NCI-H82 treated with DMSO at 0.1 percent for 48 hours (cell line): Measurements from ENCODE around the gene PILRB.
A peak's percentile ranks its signal among the peaks of the same experiment; 100 is the strongest.

Source experiments
- DNase-seq: peaks from one replicate; lab custom pipeline; 2025; ENCODE audit not compliant: unreplicated experiment; lab: John Stamatoyannopoulos, UW

The PILRB gene

DNA sequence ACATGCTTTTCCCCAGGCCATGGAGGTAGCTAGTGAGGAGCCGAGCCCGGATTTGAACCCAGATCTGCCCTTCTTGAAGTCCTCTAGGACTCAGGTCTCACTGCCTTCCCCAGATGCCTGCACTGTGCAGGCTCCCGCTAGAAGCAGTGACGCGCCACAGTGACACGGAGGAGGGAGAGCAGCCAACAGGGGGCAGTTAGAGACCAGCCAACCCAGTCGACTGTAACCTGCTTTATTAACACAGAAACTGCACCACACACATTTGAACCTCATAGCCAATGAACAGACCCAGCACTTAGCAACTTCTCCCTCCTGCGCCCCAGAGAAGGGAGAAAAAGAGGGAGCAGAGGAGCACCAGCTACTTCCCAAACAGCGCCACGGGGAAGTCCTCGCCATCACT lies 42.7 kb downstream of the PILRB start:
- DNase-seq: no peak

DNA sequence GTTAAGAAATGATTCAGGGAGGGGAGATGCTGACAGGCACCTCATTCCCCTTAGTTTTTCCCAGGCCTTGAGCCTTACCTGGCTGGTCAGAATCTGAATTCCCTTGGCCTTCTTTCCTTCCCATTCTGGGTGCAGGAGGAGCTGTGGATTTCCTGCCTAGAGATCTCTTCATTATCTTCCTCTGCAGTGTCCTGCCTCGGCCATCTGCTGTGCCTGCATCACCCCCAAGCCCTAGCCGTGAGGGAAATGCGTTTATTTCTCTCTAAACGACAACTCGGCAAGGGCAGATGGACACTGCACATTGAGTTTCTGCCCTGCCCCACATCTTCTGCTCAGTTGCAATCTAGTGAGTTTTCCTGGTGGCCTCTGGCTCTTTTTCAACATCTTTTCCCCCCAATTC lies 43.9 kb downstream of the PILRB start:
- DNase-seq: no peak

DNA sequence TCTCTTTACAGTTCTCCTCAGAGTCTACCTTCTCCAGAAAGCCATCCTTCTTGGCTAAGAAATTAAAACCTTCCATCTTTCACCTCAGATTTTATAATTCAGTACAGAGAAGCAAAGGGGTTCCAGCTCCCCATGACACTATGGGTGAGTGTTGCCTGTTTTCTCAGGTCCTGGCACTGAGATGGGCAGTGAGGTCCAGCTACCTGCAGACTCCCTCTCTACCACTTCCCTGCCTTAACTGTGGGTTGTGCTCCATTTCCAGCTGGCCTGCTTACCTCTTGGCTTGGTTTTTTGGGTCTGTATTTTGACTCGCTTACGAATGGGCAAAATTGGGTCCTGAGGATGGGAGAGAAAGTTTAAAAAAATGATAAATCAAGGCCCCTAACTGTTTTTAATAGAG lies 44.3 kb downstream of the PILRB start:
- no peak for DNase-seq

DNA sequence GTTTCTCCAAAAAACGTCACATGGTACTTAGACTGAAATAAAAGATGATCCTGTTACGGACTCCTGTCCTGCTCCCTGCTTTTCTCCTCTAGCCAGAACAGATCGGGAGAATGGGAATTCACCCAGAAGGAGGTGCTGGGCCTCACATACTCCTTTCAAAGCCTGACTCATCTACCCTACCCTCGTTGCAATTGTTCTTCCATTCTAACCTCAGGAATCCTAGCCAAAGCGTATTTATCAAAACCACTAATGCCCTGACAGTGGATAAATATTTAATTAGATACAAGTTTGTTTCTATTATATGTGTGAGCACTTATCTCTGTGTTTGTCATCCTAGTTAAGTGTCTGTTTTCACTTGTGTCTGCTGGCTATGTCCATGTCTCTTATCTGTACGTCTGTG lies 48.9 kb downstream of the PILRB start:
- DNase-seq: no peak

DNA sequence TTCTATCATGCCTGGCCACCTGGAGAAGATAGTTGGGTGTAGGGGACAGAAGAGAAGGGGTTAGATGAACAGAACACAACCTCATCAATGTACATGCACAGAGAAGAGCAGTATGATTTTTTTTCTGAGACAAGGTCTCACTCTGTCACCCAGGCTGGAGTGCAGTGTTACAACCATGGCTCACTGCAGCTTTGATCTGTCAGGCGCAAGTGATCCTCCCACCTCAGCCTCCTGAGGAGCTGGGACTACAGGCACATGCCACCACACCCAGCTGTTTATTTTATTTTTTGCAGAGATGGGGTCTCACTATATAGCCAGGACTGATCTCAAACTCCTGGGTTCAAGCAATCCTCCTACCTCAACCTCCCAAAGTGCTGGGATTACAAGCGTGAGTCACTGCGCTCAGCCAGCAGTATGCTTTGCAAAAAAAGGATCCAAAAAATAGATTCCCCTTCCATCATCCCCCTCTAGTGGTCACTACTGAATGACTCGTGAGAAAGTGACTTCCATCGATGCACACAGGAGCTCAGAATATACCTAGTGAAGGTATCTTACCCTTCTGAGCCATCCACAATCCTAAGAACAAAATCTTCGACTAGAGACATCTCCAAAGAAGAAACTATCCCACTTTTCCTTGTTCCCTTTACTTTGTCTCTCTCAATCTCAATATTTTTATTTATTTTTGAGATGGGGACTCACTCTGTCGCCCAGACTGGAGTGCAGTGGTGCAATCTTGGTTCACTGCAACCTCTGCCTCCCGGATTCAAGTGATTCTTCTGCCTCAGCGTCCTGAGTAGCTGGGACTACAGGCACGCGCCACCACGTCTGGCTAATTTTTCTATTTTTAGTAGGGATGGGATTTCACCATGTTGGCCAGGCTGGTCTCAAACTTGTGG lies 49.6 kb downstream of the PILRB start:
- peak; percentile 58 for DNase-seq

DNA sequence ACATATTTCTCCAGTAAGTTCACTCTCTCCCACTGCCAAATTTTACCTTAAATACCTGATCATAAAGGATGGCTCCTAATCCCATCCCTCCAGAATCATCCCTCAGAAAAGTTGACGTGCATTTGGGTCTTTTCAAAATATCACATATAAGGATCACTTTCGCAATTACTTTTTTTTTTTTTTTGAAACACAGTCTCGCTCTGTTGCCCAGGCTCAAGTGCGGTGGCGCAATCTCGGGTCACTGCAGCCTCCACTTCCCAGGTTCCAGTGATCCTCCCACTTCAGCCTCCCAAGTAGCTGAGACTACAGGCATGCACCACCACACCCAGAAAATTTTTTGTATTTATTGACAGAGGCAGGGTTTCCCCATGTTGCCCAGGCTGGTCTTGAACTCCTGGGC lies 53.2 kb downstream of the PILRB start:
- no peak for DNase-seq

DNA sequence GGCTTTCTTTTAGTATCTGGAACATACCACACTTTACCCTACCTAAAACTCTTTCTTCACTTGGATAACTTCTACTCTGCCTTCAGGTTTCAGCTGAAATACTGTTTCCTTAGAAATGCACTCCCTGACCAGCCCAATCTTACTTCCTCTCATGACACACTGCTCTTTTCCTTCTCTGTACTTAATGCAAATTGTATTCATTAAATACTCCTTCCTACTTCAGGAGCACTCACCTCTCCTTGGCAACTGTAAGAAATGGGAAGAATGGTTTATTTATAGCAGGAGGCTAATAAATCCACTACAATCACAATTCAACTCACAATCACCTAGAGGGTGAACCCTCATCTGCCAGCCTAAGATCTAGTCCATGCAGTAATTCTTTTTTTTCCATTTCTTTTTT lies 55.4 kb downstream of the PILRB start:
- no peak for DNase-seq

DNA sequence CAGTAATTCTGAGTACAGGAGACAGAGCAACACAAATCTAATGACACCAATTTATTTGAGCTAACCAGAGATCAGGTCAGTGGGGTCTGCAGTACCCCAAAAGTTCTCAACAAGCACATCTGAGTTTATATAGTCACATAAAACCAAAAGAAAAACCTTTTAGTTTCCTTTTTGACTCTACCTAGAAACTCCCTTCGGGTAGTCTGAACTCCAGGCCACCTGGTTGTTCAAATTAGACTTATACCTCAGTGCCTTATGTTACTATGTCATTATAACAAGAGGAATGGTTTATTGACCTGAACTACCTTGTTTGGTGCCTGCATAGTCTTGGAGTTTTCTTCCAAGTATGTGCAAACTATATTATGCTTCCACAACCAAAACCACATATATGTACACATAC lies 56.0 kb downstream of the PILRB start:
- DNase-seq: no peak

DNA sequence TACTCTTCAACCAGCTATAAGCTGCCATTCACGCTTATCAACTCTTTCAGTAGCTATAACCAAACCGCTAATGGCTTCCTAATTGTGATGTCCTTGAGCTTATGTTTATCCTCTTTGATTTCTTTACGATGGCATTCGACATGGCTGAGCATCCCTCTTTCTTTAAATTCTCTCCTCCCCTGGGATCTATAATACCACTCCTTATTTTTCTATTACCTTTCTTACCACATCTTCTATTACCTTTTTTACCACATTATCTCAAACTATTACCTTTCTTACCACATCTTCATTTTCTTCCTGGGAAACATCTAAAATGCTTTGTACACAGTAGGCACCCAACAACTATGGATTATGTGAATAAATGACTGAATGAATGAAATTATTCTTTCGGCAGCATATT lies 57.5 kb downstream of the PILRB start:
- DNase-seq: no peak
